GM20431 (cell line): Measurements from ENCODE around the gene FNDC10.
"Not testable (repeated sequence)": the region's sequence is repeated elsewhere in the genome, so short reads cannot be mapped to it uniquely, and the experiment has no call there.

ENCODE experiments used
- in situ Hi-C: fragments of 300-500 bp; cut with MseI, MboI; formaldehyde crosslinking; loops from one replicate; pipeline ENCODE4 v1.15.0; 2020; ENCODE audit warnings: low sequenced_read_pairs; ENCODE audit not compliant: unreplicated experiment

FNDC10 gene

DNA sequence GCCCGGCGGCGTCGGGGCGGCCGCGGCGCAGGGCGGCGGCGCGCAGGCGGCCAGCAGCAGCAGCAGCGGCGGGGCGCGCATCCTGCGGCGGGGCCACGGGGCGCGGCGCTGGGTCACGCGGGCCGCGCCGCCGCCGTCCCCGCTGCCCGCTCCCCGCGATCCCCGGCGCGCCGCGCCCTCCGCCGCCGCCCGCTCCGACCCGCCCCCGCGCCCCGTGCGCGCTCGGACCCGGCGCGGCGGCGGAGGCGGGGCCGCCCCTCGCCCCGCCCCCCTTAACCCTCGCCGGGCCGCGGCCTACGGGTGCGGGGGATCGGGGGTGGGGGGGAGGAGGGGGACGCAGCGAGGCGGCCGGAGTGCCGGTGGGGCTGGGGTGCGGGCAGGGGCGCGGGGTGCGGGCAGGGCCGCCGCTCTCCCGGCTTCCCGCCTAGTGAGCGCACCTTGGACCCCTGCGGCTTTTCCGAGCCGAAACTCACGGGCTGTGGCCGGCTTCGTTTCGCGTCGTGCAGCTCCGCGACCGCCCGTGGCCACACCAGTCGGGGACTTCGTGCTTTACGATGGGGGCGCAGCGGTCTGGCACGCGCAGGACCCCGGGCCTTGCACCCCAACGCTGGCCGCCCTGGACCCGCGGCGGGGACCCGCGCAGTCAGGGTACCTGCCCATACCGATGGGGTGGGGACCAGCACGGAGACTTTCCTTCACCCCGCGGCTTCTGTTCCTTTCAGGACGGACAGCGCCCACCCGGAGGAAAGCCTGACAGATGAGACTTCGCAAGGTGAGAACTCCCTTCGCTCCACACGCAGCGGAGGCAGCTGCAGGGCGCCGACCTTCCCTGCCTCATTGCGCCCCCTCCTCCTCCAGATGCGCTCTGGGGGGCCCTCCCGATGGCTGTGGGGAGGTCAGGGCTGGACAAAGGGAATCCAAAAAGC is at the start of gene FNDC10:
FNDC10 (minus strand) TSS at position 201 of the 926 bp plus-strand sequence; CDS start at position 81, 120 bp downstream.
- in situ Hi-C loops, result no loop called here

DNA sequence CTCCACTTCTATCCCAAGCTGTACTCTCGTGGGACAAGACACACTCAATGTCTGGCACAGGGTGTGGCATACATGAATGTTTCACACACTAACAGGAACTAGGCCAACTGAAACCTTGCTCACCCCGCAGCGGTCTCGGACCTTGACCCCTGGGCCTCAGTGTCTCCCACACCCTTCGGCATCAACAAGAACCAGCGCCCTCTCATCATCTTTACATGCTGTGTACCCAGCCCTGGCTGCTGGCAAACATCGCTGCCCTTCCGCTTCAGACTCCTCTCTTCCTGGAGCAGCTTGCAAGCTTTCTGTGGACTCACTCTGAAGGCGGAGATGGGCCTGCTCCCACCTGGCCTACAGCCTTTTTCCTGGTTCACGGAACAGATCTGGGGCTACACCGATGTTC is 48.3 kb upstream of the FNDC10 start:
- in situ Hi-C loops, result not testable (repeated sequence)

DNA sequence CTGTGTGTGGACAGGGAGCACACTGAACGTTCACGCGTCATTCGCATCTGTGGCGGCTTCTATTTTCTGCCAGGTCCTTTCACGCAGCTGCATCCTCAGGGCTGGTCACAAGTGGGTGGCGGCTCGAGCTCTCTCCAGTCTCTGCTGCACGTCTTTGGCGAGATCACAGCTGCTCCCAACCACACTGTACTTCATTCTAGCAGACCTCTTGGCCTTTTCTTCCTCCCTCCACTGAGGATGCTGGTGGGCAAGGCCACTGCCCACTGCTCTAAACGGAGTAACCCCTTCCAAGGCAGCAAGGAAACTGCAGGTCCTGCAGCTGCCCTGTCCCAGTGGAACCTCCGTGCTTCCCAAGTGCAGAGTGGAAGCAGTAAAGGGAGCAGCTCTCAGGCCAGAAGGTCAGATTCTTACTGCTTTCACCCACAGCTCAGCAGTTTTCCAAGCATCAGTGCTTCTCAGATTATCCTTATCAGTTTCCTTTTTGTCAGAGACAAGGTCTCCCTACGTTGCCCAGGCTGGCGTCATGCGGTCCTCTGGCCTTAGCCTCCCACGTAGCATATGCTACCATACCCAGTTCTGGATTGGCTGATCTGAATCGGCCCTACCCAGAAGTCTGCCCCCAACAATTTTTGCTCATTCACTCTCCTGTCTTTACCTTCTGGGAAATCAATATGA is 47.8 kb upstream of the FNDC10 start:
- in situ Hi-C loops, result not testable (repeated sequence)

DNA sequence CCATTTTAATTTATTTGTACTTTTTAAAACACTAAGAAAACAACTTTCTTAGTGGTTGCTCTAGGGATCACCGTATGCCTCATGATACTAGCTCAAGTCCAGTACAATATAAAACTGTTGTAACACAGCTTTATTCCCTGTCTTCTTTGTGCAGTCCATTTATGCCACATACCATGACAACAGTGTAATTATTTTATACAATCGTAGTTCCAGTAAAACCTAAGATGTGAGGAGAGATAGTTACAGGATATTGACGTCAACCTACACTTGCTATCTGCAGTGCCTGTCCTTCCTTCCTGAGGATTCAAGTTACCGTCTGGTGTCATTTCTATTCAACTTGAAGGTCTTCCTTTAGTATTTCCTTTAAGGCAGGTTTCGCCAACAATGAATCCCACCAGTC is 46.4 kb upstream of the FNDC10 start:
- in situ Hi-C loops, result not testable (repeated sequence)

DNA sequence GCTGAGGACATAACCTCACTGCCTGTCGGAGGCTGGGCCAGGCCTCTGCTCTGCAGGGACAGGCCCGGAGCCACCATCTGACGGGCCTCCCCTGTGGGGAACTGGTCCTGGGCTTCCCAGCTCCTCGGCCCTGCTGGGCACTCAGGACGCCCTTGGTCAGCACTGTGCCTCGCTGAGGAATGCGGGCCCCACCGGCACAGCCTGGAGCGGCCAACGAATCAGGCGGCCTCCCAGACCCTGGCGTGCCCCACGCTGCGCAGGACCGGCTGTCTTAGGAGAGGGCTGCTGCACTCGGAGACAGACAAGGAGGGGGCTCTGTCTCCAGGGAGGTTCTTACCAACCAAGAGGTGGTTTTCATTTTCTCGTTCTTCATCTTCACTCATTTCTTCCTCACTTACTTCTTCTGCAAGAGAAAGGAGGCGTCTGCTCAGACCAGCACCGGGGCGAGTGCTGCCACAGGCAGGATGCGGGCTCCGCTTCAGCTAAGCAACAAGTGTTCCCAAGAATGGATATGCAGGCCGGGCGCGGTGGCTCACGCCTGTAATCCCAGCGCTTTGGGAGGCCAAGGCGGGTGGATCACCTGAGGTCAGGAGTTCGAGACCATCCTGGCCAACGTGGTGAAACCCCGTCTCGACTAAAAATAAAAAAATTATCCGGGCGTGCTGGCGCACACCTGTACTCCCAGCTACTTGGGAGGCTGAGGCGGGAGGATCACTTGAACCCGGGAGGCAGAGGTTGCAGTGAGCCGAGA is 41.0 kb upstream of the FNDC10 start:
- in situ Hi-C loops, result not testable (repeated sequence)

DNA sequence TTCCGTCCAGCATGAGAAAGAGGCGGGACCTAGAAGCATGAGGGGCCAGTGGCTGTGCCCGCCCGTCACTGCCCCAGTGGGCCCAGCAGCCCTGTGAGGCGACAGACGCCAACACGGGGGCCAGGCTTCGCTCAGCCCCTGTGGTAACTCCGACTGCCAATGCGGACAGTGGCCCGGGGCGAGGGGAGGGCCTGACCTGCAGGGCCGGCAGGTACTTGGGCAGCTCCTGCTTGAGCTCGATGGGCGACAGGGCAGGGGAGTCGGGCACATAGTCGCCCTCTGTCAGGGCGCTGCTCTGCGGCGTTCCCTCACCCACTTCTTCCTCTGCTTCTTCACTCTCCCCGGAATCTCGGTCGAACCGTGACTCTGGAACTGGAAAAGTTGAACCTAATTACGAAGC is 40.1 kb upstream of the FNDC10 start:
- in situ Hi-C loops, result not testable (repeated sequence)

DNA sequence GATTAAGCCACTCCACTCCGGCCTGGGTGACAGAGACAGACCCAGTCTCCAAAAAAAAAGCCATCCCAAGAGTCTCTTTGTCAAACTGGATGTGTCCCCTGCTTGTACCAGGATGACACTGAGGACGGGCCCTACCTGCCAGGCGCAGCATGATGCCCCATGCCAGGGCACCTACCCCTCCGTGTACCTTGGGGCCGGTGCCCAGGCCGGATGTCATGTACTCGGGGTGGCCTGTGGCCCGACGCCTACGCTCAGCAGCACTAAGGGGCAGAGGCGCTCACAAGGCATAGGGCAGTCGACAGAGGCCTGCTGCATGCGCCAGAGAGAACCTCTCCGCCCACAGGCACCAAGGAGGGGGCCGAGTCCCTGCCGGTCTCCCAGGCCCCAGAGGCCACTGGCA is 39.4 kb upstream of the FNDC10 start:
- in situ Hi-C loops, result not testable (repeated sequence)

DNA sequence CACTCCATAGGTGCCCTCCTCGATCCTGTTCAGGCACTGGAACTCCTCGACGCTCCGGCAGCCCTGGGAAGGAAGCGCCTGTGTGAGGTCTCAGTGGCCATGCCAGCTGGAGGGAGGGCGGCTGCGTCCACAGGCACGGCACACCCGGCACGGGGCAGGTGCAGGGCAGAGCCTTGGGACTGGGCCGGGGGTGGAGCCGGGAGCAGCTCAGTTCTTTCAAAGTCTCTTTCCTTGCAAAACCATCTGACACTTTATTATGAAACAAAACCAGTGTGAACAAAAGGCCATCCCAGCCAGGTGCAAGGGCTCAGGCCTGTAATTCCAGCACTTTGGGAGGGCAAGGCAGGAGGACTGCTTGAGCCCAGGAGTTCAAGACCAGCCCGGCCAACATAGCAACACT is 38.6 kb upstream of the FNDC10 start:
- in situ Hi-C loops, result not testable (repeated sequence)

DNA sequence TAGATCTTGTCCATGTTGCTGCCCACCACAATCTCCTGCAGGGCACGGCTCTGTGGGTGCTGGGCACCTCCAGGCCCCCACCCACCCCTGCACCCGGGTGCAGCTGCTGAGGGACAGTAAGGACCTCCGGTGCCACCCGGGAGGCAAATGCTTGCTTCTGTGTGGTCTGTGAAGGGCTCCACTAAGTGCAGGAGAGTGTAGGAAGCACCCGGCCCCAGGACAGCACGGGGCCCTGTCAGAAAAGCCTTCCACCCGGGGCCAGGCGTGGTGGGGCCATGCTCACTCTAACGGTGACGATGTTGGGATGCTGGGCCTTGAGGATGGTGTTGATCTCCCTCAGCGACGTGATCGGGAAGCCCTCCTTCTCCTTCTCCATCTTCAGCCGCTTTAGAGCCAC is 37.5 kb upstream of the FNDC10 start:
- in situ Hi-C loops, result not testable (repeated sequence)

DNA sequence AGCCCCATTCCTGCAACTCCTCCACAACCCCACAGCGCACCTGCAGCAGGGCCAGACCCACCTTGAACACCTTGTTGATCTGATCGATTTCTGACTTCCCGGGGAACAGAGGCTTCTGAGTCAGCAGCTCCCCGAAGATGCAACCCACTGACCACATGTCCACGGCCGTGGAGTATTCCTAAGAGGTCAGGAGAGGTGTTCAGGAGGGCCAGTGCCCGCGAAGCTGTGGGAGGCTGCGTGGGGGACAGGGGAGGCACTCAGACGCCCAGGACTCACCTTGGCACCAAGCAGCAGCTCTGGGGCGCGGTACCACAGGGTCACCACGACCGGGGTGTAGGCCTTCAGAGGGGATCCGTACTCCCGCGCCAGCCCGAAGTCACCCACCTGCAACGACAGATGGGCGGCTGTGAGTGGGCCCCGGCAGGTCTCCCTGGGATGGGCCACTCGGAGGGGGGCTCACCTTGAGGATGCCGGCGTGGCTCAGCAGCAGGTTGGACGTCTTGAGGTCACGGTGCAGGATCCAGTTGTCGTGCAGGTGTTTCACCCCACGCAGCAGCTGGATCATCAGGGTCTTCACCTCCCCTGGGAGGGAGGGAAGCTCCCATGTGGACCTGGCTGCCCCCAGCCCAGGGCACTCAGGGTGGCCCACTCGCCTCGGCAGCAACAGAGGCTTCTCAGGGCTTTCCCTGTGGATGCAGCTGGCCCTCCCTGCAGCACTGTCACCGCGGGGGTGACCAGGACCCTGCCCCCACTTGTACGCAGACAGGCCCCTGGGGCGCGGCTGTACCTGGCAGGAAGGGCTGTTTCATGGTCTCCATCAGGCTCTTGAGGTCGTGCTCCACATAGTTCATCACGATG is 36.9 kb upstream of the FNDC10 start:
- in situ Hi-C loops, result not testable (repeated sequence)

DNA sequence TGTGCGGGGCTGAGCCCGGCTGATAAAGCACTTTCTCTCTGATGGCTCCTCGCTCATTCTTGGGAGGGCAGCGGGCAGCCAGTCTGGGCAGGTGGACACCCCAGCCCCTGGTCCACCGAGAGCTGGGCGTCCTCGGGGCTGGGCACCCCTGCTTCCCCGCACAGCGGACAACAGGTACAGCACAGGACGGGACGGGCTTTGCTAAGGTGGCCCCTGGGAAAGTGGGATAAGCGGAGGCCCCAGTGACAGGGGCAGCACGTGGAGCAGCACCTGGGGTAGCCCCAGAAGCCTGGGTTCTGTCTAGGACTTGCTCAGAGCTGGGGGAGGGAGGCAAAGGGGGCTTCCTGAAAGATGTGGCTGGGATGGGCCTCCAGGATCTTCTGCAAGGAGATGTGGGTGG is 34.7 kb upstream of the FNDC10 start:
- in situ Hi-C loops, result not testable (repeated sequence)

DNA sequence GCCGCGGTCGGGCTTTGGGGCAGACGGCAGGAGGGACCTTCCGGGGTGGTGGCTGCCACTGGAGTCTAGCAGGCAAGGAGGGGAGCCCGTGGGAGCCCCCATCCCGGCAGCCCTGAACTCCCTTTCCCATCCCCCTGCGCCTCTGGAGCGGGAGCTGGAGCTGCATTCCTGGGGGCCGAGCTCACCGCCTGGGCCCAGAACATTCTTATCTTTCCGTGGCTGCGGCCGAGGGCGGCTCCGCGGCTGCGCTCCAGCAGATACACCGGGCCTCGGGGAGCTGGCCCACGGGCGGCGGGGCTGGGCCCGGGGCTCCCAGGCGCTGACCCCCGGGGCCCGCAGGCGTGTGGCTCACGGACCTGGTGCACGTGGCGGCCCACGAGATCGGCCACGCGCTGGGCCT is 33.5 kb upstream of the FNDC10 start:
- in situ Hi-C loops, result not testable (repeated sequence)

DNA sequence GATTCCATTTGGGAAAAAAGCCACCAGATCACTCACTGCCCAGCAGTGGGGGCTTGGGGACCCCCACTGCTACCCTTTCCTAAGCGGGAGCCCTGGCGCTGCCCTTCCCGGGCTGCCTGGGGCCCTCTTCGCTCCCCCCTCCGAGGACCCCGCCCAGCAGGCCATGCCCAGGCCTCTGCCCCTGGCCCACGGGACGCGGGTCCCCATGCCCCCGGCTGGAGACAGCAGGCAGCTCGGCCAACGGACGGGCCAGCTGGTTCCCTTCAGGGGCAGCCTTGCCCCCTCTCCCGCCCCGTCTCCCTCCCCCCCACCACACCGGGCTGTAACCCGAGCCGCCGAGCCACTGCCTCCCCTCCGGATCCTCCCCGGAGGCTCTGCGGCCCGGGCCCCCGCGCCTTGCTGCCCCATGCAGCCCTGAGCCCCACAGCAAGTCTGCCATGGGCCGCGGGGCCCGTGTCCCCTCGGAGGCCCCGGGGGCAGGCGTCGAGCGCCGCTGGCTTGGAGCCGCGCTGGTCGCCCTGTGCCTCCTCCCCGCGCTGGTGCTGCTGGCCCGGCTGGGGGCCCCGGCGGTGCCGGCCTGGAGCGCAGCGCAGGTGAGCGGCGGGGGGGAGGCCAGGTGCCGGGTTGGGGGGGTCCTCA is 32.0 kb upstream of the FNDC10 start, which contains the start of gene MMP23B:
MMP23B (plus strand) TSS at position 392 of the 639 bp plus-strand sequence; CDS start at position 438, 46 bp downstream.
- in situ Hi-C loops, result no loop called here

DNA sequence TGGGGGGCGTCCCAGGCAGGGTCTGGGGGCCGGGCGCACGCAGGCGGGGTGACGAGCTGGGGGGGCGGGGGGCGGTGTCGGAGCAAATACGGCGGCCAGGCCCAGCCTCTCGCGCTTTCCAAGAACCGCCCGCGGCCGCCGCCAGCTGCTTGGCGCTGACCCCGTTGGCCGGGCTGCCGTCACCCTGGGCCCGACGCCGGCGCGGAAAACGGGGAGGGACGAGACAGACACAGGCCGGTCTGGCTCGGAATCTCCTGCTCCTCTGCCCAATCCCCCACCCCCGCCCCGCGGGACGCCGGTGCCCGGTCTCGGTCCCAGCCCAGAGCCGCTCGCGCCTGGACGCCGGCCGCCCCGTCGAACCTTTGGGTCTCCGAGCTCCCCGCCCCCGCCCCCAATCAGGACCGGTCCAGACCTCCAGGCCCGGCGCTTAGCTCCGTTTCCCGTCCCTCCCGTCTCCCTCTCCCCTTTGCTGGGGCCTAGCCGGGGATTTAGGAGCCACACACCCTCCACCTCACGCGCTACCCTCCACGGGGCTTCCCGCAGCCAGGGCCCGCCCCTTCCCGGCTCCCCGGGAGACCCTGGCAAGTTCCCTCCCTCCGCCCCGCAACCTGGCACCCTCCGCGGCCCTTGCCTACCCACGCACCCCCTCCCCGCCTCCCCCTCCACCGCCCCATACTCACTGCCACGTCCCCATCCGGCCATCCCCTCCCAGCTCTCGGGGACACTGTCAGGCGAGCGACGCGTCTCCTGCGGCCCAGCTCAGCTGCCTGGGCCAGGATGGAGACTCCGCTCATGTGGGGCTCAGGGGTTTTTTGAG is 31.2 kb upstream of the FNDC10 start:
- in situ Hi-C loops, result no loop called here

DNA sequence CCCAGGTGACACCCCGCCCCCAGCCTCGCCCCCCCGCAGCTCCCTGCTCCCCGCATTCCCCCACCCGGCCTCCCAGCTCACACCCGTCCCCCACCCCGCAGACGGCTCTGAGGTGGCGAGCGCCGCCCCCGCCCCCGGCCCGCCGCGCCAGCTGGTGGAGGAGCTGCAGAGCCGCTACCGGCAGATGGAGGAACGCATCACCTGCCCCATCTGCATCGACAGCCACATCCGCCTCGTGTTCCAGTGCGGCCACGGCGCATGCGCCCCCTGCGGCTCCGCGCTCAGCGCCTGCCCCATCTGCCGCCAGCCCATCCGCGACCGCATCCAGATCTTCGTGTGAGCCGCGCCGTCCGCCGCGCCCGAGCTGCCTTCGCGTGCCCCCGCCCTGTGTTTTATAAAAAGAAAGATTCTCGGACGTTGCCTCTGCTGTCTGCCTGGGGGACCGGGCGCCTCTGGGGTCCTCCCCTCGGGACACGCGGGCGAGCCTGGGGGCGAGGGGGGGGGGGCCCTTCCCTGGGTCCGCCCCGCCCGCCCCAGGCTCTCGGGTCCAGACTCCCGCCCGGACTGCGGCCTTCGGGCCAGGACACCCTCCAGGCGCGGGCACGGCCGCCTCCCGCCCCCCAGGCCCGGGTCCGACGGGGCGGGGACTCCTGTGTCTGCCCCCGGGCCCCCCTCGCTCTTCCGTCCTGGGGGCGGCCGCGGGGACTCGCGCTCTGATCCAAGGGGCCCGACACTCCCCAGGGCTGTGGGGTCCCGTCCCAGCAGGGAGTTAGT is 30.4 kb upstream of the FNDC10 start:
- in situ Hi-C loops, result no loop called here

DNA sequence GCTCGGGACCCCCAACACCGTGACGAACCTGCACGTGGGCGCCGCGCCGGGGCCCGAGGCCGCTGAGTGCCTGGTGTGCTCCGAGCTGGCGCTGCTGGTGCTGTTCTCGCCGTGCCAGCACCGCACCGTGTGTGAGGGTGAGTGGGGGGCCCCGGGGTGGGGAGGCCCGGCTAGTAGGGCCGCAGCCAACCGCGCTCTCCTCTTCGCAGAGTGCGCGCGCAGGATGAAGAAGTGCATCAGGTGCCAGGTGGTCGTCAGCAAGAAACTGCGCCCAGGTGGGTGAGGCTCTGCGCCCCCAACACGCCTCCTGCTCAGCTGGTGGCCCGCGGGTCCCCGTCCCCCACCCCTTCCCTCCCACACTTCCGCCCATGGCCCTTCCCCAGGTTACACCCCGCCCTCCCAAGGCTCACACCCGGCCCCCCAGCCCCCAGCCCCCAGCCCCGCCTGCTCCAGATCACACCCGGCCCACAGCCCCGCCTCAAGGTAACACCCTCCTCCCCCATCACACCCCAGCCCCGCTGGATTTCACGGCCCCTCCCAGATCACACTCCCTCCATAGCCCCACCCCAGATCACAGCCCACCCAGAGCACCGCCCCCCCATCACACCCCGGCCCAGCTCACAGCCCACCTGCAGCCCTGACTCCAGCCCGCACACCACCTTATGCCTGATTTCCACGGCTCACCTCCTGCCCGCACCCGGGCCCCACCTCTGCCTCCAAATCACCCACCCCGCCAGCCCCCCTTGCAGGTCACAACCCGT is 29.7 kb upstream of the FNDC10 start:
- in situ Hi-C loops, result no loop called here
